COLO668 (cell line): ENCODE measurements around the gene DEFB108B.
"Not testable (repeated sequence)": the region's sequence is repeated elsewhere in the genome, so short reads cannot be mapped to it uniquely, and the experiment has no call there.

Experiments used
- DNase-seq: peaks from one replicate; lab custom pipeline; 2025; ENCODE audit not compliant: unreplicated experiment; lab: John Stamatoyannopoulos, UW

DEFB108B gene

DNA sequence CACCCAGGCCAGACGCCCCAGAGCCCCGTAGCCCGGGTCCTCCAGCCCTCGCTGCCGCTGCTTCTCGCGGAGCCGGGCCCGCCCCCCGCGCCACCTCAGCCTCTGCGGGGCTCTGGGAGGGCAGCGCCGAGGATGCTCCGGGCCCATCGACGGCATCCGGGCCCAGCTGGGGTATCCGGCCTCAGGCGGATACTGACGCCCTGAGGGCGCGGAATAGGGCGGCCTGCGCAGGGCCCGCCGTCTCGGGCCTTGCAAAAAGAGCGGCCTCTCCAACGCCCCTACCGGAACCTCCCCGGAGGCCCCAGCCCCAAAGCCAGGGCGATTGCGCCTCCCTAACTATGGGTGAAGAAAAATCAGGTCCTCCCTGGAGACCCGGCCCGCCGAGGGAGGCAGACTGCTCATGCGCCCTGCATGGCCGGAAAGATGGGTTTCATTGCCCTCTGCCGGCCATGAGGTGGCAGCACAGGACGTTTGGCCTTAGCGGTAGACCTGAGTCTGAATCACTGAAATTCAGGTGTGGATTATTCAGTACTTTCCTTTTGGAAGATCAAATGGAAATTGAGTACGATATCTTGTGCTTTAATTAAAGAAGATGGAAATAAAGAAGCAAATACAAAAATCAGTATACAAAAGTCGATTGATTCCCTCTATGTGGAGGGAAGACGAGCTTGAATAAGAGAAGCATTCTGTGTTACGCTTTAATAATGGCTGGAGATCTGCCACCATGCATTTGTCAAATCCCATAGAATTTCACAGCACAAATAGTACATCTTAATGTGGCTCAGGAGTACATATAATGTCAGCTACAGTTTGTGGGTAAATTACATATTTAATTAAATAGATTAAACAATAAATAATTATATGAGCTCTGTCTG is 19.3 kb upstream of the DEFB108B start:
- peak; percentile 53 for DNase-seq

DNA sequence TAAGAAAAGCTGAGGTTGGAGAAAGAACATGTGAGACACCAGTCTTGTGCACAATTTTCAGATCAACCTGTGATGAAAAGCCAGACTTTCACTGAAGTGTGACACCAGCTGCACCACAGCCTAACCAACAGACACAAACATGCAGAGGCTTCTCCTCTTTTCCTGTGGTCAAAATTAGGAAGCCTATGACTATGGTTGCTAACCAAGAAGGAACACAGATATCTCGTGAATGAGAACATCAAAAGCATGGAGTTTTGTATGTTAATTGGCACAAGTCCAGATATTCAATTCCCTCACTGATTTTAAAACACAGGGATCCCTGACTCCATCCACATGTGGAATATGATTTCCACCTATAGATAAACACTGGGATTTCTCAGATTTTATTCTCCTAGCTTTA is 11.5 kb upstream of the DEFB108B start:
- not testable (repeated sequence) for DNase-seq

GRCh38 chr11:71829247-71829646 is 3.8 kb upstream of the DEFB108B start:
- not testable (repeated sequence) for DNase-seq

DNA sequence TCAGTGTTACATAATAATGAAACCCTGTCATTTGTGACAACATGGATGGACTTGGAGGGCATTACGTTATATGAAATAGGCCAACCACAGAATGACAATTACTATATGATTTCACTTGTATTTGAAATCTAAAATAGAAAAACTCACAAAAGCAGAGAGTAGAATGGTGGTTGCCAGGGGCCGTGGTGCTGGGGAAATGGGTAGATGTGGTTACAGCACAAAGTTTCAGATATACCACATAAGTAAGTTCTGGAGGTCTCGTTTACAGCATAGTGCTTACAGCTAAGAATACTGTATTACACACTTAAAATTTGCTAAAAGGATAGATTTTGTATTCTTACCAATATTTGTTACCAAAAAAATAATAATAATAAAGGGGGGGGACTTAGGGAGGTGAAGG is 3.3 kb upstream of the DEFB108B start:
- DNase-seq, result not testable (repeated sequence)

DNA sequence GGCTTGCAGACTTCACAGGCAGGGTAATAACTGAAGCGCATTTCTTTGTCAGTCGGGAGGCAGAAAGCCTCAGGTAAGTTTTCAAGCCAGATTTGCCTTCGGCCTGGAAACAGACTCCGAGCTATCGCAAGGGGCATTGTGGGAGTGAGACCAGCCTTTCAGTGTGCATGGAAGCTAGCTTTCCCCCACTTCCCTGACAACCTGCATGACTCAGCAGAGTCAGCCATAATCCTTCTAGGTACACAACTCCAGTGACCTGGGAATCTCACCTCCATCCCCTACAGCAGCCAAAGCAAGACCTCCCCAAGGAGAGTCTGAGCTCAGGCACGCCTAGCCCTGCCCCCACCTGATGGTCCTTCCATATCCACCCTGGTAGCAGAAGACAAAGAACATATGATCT is 9.7 kb downstream of the DEFB108B start:
- not testable (repeated sequence) for DNase-seq

GRCh38 chr11:71843355-71843754 is 10.4 kb downstream of the DEFB108B start:
- not testable (repeated sequence) for DNase-seq

DNA sequence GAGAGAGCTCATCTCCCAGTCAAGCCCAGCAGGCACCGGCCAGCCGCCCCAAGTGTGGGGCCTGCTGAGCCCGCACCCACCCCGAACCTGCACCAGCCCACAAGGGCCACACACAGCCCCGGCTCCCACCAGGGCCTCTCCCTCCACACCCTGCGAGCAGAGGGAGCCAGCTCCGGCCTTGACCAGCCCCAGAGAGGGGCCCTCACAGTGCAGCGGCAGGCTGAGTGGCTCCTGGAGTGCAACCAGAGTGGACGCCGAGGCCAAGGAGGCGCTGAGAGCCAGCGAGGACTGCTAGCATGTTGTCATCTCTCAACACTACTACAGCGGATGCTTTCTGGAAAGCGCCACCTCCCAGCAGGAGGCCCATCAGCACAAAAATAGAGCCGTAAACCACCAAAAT is 10.9 kb downstream of the DEFB108B start:
- DNase-seq, result no peak

GRCh38 chr11:71853895-71854294 is 20.9 kb downstream of the DEFB108B start:
- not testable (repeated sequence) for DNase-seq

DNA sequence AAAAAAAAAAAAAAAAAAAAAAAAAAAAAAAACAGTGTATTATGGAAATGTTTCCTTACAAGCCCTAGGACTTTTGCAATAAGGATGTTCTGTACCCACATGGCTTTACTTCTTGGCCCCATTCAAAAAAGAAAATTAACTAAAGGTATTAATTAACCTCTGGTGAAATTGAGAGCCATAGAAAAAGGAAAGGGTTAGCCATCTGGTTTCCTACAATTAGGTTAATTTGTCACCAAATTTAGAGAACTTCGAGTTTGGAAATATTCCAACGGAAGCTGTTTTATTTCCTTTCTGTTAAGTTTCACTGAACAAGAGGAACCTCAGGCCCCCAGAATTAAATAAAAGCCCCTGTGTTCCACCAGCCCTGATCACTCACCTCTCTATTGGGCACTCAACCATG is 22.9 kb downstream of the DEFB108B start:
- not testable (repeated sequence) for DNase-seq

DNA sequence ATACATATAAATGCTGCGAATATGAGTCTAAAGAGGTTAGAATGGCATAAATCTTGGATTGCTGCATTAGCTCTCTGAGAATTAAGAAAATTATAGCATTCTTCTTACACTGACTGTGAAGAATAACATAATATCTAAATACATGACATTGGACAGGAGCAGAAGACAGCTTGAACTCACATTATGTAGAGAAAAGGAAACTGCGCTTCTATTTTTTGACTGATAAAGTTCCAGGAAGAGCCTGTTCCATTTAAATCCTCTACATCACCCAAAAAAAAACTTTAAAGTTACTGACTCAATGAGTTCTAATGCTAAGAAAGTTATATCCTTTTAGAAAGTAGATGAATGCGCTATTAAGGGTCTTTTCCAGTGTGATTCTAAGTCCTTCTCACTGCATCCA is 27.8 kb downstream of the DEFB108B start:
- DNase-seq, result not testable (repeated sequence)

DNA sequence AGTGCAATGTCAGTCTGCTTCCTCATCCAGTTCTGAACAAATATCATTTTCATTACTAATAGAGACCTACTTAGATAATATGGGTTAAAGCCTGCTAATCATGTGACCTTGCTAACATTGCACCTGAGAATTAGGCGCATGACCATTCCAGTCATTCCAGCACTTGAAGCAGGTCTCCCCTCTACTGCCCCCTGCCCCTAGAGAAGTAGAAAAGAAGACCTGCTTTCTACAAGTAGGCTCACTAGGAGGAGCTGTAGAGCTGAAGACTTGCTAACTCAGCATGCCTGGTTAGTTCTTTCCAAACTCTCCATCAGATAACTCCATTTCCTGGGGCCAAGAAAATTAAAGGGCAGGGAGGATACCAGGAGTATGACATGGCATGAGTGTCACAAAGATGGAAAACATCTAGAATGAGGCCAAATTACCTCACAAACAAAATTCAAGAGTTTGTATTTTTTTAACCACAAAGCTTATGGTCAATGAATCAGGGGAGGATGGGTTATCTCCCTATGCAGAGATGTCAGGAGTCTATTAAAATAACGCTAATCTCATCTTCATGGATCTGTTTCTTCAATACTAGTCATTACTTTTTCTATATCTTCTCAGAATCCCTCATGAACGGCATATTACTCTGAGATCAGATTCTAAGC is 31.1 kb downstream of the DEFB108B start:
- DNase-seq, result not testable (repeated sequence)

DNA sequence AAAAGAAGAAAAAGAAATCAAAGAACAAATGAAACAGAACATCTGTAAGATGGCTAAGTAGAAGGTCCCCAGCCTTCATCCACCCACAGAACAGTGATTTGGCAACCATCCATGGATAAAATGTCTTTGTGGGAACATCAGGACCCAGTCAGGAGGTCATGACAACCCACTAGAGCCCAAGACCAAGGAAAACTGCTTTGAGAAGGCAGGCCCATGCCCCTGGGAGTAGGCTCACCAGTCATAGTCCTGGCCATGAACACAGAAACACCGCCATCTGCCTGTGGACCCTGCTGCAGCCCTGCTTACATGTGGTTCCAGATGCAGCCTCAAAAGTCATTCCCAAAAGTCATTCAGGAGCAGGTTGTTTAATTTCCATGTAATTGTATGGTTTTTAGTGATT is 34.2 kb downstream of the DEFB108B start:
- not testable (repeated sequence) for DNase-seq

DNA sequence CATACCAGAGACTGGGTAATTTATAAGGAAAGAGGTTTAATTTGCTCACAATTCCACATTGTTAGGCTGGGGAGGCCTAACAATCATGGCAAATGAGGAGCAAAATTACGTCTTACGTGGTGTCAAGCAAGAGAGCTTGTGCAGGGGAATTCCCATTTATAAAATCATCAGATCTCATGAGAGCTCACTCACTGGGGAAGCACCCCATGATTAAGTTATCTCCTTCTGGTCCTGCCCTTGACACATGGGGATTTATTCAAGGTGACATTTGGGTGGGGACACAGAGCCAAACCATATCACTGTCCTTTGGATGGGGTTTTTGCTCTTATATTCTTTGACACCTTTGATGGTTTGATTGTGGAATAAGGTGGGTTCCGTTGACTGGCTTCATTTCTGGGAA is 36.9 kb downstream of the DEFB108B start:
- not testable (repeated sequence) for DNase-seq

GRCh38 chr11:71870661-71871060 is 37.7 kb downstream of the DEFB108B start:
- not testable (repeated sequence) for DNase-seq

DNA sequence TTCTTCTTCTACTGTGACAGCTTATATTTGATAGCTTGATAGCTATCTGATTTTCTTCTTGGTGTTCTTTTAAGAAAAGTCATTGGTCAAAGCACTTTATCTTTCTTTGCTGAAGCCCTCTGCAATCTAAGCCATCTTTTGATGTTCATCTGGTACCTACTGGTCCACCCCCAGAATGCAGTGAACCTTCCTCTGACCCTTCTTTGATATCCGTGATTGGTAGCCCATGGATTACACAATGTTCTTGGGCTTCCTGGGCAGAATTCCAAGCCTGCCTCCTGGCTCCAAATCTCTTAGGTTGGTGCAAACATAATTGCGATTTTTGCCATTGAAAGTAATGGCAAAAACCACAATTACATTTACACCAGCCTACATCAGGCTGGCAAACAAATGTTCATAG is 43.3 kb downstream of the DEFB108B start:
- DNase-seq, result not testable (repeated sequence)

DNA sequence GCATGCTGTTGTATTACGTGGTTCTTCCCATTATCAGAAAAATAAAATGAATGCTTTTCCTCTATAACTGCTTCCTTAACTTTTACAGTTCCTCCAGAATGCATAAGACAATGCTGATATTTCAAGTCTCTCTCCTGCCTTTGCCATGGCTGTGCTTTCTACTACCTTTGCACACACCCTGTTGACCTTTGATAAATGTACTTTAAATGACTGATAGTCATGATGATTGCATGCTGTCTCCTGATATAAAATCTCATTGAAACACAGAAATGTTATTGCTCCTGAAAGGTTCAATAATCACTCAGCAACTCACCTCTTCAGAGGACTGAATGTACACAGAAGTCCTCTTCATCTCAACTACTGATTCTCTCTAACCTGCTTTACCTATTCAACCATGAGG is 45.1 kb downstream of the DEFB108B start, which contains the start of gene DEFB131B:
DEFB131B (plus strand) TSS at position 395 of the 400 bp plus-strand sequence; CDS start at position 395, 0 bp downstream.
- not testable (repeated sequence) for DNase-seq

GRCh38 chr11:71885806-71886205 is 52.8 kb downstream of the DEFB108B start:
- DNase-seq, result not testable (repeated sequence)
